ENCODE measurements around the gene RNF115.
A peak's percentile ranks its signal among the peaks of the same experiment; 100 is the strongest.
"Not testable (repeated sequence)": the region's sequence is repeated elsewhere in the genome, so short reads cannot be mapped to it uniquely, and the experiment has no call there.

Gene RNF115

GRCh38 chr1:145771056-145771455 lies 52.8 kb downstream of the RNF115 start:
- no peak for DNase-seq

- DNase-seq, result not testable (repeated sequence)
Measured at GRCh38 chr1:145768004-145768403, 55.9 kb downstream of the RNF115 start.

GRCh38 chr1:145766926-145767325 lies 57.0 kb downstream of the RNF115 start:
- DNase-seq, result not testable (repeated sequence)

GRCh38 chr1:145765585-145766360 lies 58.1 kb downstream of the RNF115 start:
- not testable (repeated sequence) for DNase-seq

GRCh38 chr1:145765127-145765526 lies 58.8 kb downstream of the RNF115 start:
- not testable (repeated sequence) for DNase-seq

GRCh38 chr1:145764231-145764940 lies 59.5 kb downstream of the RNF115 start:
- DNase-seq, result not testable (repeated sequence)

- DNase-seq, result not testable (repeated sequence)
Measured at GRCh38 chr1:145762001-145762400, 61.9 kb downstream of the RNF115 start.

GRCh38 chr1:145761498-145761897 lies 62.4 kb downstream of the RNF115 start:
- not testable (repeated sequence) for DNase-seq

GRCh38 chr1:145760395-145760949 lies 63.4 kb downstream of the RNF115 start:
- DNase-seq, result not testable (repeated sequence)

GRCh38 chr1:145759721-145760120 lies 64.2 kb downstream of the RNF115 start:
- no peak for DNase-seq

- DNase-seq, result peak in 1 of 2 experiments; percentile 40
Measured at GRCh38 chr1:145758575-145758974, 65.3 kb downstream of the RNF115 start.

- peak; percentile 87 to 95 for DNase-seq
Measured at GRCh38 chr1:145758116-145758515, 65.8 kb downstream of the RNF115 start.

- DNase-seq, result no peak
Measured at GRCh38 chr1:145757420-145757819, 66.5 kb downstream of the RNF115 start.

- peak; percentile 19 to 70 for DNase-seq
Measured at GRCh38 chr1:145751491-145752037, 72.3 kb downstream of the RNF115 start.

- no peak for DNase-seq
Measured at GRCh38 chr1:145750426-145750825, 73.5 kb downstream of the RNF115 start.

GRCh38 chr1:145747398-145748247 lies 76.3 kb downstream of the RNF115 start:
- no peak for DNase-seq

GRCh38 chr1:145740269-145740668 lies 83.6 kb downstream of the RNF115 start:
- no peak for DNase-seq

- no peak for DNase-seq
Measured at GRCh38 chr1:145736191-145736590, 87.7 kb downstream of the RNF115 start.

GRCh38 chr1:145730900-145731299 lies 93.0 kb downstream of the RNF115 start:
- no peak for DNase-seq

- DNase-seq, result no peak
Measured at GRCh38 chr1:145730467-145730866, 93.4 kb downstream of the RNF115 start.

GRCh38 chr1:145729666-145730436 lies 94.0 kb downstream of the RNF115 start:
- DNase-seq, result no peak

GRCh38 chr1:145729196-145729595 lies 94.7 kb downstream of the RNF115 start:
- DNase-seq, result no peak

Measured in NCI-H446 (cell line).